IMR-90 (cell line): ENCODE measurements around the gene TRAK2. TPM values are rescaled to one million over a fixed set of nuclear protein-coding genes. Genes with fewer than 3 reads are reported as not detected.

Experiments
- ATAC-seq: fragments of 200-7000 bp; cut with Tn5 transposase; 2 replicates; pipeline ENCODE4 v1.9.1; 2020; ENCODE audit warnings: low read depth, mild to moderate bottlenecking, moderate library complexity
- BruUV-seq: library from RNA; stranded (reverse); fragments of 400-500 nt; replicated peaks from 2 replicates; lab custom pipeline; 2021; lab: Mats Ljungman, UMichigan
- CTCF ChIA-PET: fragments of 300-600 bp; formaldehyde crosslinking; extraction: SDS; loops from one replicate; lab custom pipeline; 2021; ENCODE audit warnings: antibody characterized with exemption; lab: Yijun Ruan, JAX
- POLR2A ChIA-PET: fragments of 300-600 bp; sonication (Branson Sonifier 250); formaldehyde crosslinking; loops from one replicate; lab custom pipeline; 2022; ENCODE audit warnings: antibody characterized with exemption; ENCODE audit not compliant: unreplicated experiment; lab: Charles Lee
- DNase-seq: peaks from one replicate; pipeline ENCODE4 v3.0.0; 2013
- H2AFZ ChIP-seq: replicated peaks from 2 replicates; pipeline ENCODE3; 2013; ENCODE audit warnings: low read length, mild to moderate bottlenecking; ENCODE audit not compliant: poor library complexity
- H2AK5ac ChIP-seq: 2 replicates; pipeline ENCODE4 v1.6.1; 2013; ENCODE audit warnings: low read depth, low read length, inconsistent platforms
- H2AK9ac ChIP-seq: replicated peaks from 2 replicates; pipeline ENCODE3; 2013; ENCODE audit warnings: mild to moderate bottlenecking, low read depth, low read length, moderate library complexity; ENCODE audit not compliant: poor library complexity
- H2BK120ac ChIP-seq: 2 replicates; pipeline ENCODE4 v1.6.1; 2013; ENCODE audit warnings: low read depth, low read length, inconsistent platforms
- H2BK15ac ChIP-seq: 3 replicates; pipeline ENCODE4 v1.6.1; 2013; ENCODE audit warnings: low read depth, low read length, inconsistent platforms
- H2BK20ac ChIP-seq: 2 replicates; pipeline ENCODE4 v1.6.1; 2013; ENCODE audit warnings: low read depth, mild to moderate bottlenecking, inconsistent platforms, low read length, moderate library complexity
- H2BK5ac ChIP-seq: 2 replicates; pipeline ENCODE4 v1.6.1; 2013; ENCODE audit warnings: mild to moderate bottlenecking, low read depth, low read length, inconsistent platforms; ENCODE audit not compliant: poor library complexity, severe bottlenecking
- H3K14ac ChIP-seq: replicated peaks from 2 replicates; pipeline ENCODE4 v1.6.1; 2013; ENCODE audit warnings: low read depth, low read length, inconsistent platforms
- H3K18ac ChIP-seq: 2 replicates; pipeline ENCODE4 v1.6.1; 2013; ENCODE audit warnings: low read depth, low read length, control low read depth
- H3K23ac ChIP-seq: 2 replicates; pipeline ENCODE4 v1.6.1; 2013; ENCODE audit warnings: low read depth, low read length, inconsistent platforms
- H3K27ac ChIP-seq: 2 replicates; pipeline ENCODE4 v1.5.1; 2013; ENCODE audit warnings: mild to moderate bottlenecking, control low read depth, low read length; ENCODE audit not compliant: insufficient read depth
- H3K27me3 ChIP-seq: 2 replicates; pipeline ENCODE4 v1.6.1; 2013; ENCODE audit warnings: low read length; ENCODE audit not compliant: control insufficient read depth, insufficient read depth
- H3K36me3 ChIP-seq: 2 replicates; pipeline ENCODE4 v1.6.1; 2013; ENCODE audit warnings: low read length, mixed read lengths; ENCODE audit not compliant: control insufficient read depth, insufficient read depth
- H3K4ac ChIP-seq: 2 replicates; pipeline ENCODE4 v1.6.1; 2013; ENCODE audit warnings: low read depth, low read length, inconsistent platforms
- H3K4me1 ChIP-seq: 2 replicates; pipeline ENCODE4 v1.6.1; 2013; ENCODE audit warnings: low read length, mixed read lengths; ENCODE audit not compliant: control insufficient read depth, insufficient read depth
- H3K4me2 ChIP-seq: 2 replicates; pipeline ENCODE4 v1.6.1; 2013; ENCODE audit warnings: low read depth, mild to moderate bottlenecking, control low read depth, low read length, moderate library complexity
- H3K4me3 ChIP-seq: 2 replicates; pipeline ENCODE4 v1.5.1; 2013; ENCODE audit warnings: low read depth, mild to moderate bottlenecking, control low read depth, low read length, moderate library complexity; ENCODE audit not compliant: insufficient read depth
- H3K56ac ChIP-seq: 2 replicates; pipeline ENCODE4 v1.6.1; 2013; ENCODE audit warnings: low read length, inconsistent platforms; ENCODE audit not compliant: insufficient read depth; ENCODE audit errors: extremely low read depth
- H3K79me1 ChIP-seq, 2 experiments: 2 replicates each; pipeline ENCODE4 v1.6.1; 2013; ENCODE audit warnings: low read length in 2 of 2, inconsistent platforms in 1 of 2, low read depth in 1 of 2
- H3K9ac ChIP-seq: 2 replicates; pipeline ENCODE4 v1.6.1; 2013; ENCODE audit warnings: low read depth, low read length, control low read depth
- H3K9me1 ChIP-seq: 2 replicates; pipeline ENCODE4 v1.6.1; 2013; ENCODE audit warnings: low read length, inconsistent platforms; ENCODE audit not compliant: insufficient read depth
- H3K9me3 ChIP-seq: 2 replicates; pipeline ENCODE4 v1.6.1; 2013; ENCODE audit warnings: low read length; ENCODE audit not compliant: control insufficient read depth, insufficient read depth
- H4K20me1 ChIP-seq: 2 replicates; pipeline ENCODE4 v1.6.1; 2013; ENCODE audit warnings: low read length, inconsistent platforms; ENCODE audit not compliant: insufficient read depth
- H4K5ac ChIP-seq: 2 replicates; pipeline ENCODE4 v1.6.1; 2013; ENCODE audit warnings: mild to moderate bottlenecking, low read depth, low read length, control low read depth
- H4K8ac ChIP-seq, 2 experiments: 2 replicates each; pipeline ENCODE4 v1.6.1; 2013; ENCODE audit warnings: low read depth in 2 of 2, low read length in 2 of 2, control low read depth in 1 of 2, inconsistent platforms in 1 of 2
- H4K91ac ChIP-seq: 2 replicates; pipeline ENCODE4 v1.6.1; 2013; ENCODE audit warnings: low read depth, low read length, inconsistent platforms; ENCODE audit not compliant: insufficient read depth
- BHLHE40 ChIP-seq: fragments of 150-350 bp; IDR thresholded peaks from 2 replicates; pipeline ENCODE4 v1.6.1; 2016; ENCODE audit warnings: mild to moderate bottlenecking, low read depth, low read length
- CHD1 ChIP-seq: IDR thresholded peaks from 2 replicates; pipeline ENCODE4 v1.6.1; 2012; ENCODE audit warnings: low read depth, low read length, improper control_type of control experiment
- FOS ChIP-seq: fragments of 150-350 bp; IDR thresholded peaks from 2 replicates; pipeline ENCODE4 v1.6.1; 2016; ENCODE audit warnings: low read depth, low read length
- MAZ ChIP-seq: IDR thresholded peaks from 2 replicates; pipeline ENCODE4 v1.6.1; 2012; ENCODE audit warnings: low read depth, mild to moderate bottlenecking, low read length, improper control_type of control experiment, moderate library complexity, borderline replicate concordance
- NFE2L2 ChIP-seq: fragments of 150-350 bp; IDR thresholded peaks from 2 replicates; pipeline ENCODE4 v1.6.1; 2016; ENCODE audit warnings: low read depth, mild to moderate bottlenecking, low read length
- SMC3 ChIP-seq: fragments of 150-350 bp; IDR thresholded peaks from 2 replicates; pipeline ENCODE4 v1.6.1; 2016; ENCODE audit warnings: low read depth, mild to moderate bottlenecking, antibody characterized with exemption, low read length, moderate library complexity
- WGBS, 2 experiments: methylation state at CpG; one replicate each; pipeline versions ENCODE4 v1.1.5 to v1.1.7; 2013; ENCODE audit warnings: missing lambda C conversion rate in 2 of 2; ENCODE audit not compliant: insufficient read length in 1 of 2; ENCODE audit errors: extremely low coverage in 2 of 2; 5-methylcytosine and 5-hydroxymethylcytosine counted together
- dilution Hi-C: fragments of 300-500 bp; cut with HindIII; formaldehyde crosslinking; loops from one replicate; pipeline ENCODE4 v1.14.3; 2018; ENCODE audit warnings: low sequenced_read_pairs; ENCODE audit not compliant: unreplicated experiment
- in situ Hi-C: fragments of 300-500 bp; cut with MboI; formaldehyde crosslinking; loops from 3 replicates; pipeline ENCODE4 v1.14.3; 2019; ENCODE audit warnings: low sequenced_read_pairs, inconsistent platforms, mixed read lengths
- intact Hi-C: fragments of 100-400 bp; cut with micrococcal nuclease; formaldehyde crosslinking; loops from 2 replicates; pipeline ENCODE4 v1.10.0; 2022
- polyA plus RNA-seq, 3 experiments: library from polyadenylated mRNA; depleted of rRNA; stranded (reverse); fragments of >200 nt; gene quantifications; 2 replicates each; pipeline ENCODE4 v1.2.3, GENCODE V29; 2012; ENCODE audit warnings: low replicate concordance in 1 of 3
- total RNA-seq: library from RNA; depleted of rRNA; stranded (reverse); fragments of >200 nt; gene quantifications from 2 replicates; pipeline ENCODE4 v1.2.3, GENCODE V29; 2012
- TF ChIP-seq, protein P1 (sequence below): fragments of 150-350 bp; IDR thresholded peaks from 2 replicates; pipeline ENCODE4 v1.6.1; 2017; ENCODE audit warnings: mild to moderate bottlenecking, antibody characterized with exemption, low read length, low read depth

TRAK2 gene
- total and polyA plus RNA-seq, 2 of the 4 experiments (the other 2 are of a cell fraction) = 13.1 to 65.4 TPM

DNA sequence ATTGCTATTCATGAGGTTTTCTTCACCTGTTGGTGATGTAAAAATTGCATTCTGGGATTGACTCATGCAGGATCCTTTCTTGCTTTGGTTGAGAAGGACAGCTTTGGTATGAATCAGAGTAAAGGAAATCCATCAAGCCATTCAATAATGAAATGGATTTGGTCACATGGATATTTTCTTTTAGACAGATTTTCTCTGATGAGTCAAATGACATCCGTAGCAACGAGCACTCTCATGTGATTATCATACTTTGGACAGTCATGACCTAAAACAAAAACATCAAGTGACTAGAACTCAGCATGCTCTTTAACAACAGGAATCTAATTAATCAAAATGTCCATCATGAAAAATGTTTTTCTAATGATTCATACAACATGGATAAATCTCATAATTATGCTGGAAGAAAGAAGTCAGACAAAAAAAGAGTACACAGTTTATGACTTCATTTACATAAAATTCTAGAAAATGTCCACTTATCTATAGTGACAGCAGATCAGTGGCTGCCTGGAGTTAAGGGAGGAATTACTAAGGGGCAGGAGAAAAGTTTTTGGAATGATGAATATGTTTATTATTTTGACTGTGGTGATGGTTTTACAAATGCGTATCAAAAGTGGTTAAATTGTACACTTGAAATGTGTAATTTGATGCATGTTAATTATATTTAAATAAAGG lies 30.7 kb downstream of the TRAK2 start:
- POLR2A ChIA-PET = no interaction called here
- Histone ChIP-seq H4K91ac (no peak overlapping the region), H4K5ac (no peak overlapping the region), H2BK120ac (no peak overlapping the region), H3K18ac (no peak overlapping the region), H2AFZ (no peak overlapping the region), H4K8ac (no peak overlapping the region), H3K4me1 (peaks cover 11% of the 10 kb centered on the region), H3K23ac (no peak overlapping the region), H3K27me3 (no peaks in the 10 kb centered on the region), H2AK5ac (no peak overlapping the region), H3K56ac (no peak overlapping the region), H2BK5ac (no peak overlapping the region), H3K79me1 (peaks cover 15 to 48% of the 10 kb centered on the region in 2 experiments), H3K14ac (no peak overlapping the region), H2BK15ac (no peak overlapping the region), H3K4me3 (no peak overlapping the region), H3K4me2 (no peak overlapping the region), H4K20me1 (peaks cover 6% of the 10 kb centered on the region; the same call in 1 of the 2 replicates), H2BK20ac (no peak overlapping the region), H3K27ac (no peak overlapping the region), H3K9ac (no peak overlapping the region), H3K9me1 (peaks cover 9% of the 10 kb centered on the region), H3K4ac (no peak overlapping the region), H2AK9ac (no peak overlapping the region), H3K9me3 (no peaks in the 10 kb centered on the region), H3K36me3 (peaks cover 6% of the 10 kb centered on the region; the same call in 1 of the 2 replicates)
- no TSS peak for BruUV-seq
- CTCF ChIA-PET = no interaction called here
- WGBS, 2 experiments = no CpG with 5 or more reads among the region's 3 CpGs
- 0 out of 2 replicates have a peak, but pooled peaks have one; percentile 7 for TF ChIP-seq FOS
- no peak for TF ChIP-seq CHD1
- peak; percentile 48; the same call in 1 of the 2 replicates for TF ChIP-seq BHLHE40
- TF ChIP-seq NFE2L2 = no peak
- TF ChIP-seq MAZ = no peak
- no peak for TF ChIP-seq SMC3
- TF ChIP-seq, protein P1, sequence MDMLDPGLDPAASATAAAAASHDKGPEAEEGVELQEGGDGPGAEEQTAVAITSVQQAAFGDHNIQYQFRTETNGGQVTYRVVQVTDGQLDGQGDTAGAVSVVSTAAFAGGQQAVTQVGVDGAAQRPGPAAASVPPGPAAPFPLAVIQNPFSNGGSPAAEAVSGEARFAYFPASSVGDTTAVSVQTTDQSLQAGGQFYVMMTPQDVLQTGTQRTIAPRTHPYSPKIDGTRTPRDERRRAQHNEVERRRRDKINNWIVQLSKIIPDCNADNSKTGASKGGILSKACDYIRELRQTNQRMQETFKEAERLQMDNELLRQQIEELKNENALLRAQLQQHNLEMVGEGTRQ = peak; percentile 34; the same call in 1 of the 2 replicates
- intact Hi-C loops (no loop called here), in situ Hi-C loops (no loop called here), dilution Hi-C loops (no loop called here)
- DNase-seq = peak; percentile 80
- peak; percentile 67 for ATAC-seq
